ENCODE measurements around the gene AKT3. TPM values are rescaled to one million over a fixed set of nuclear protein-coding genes. Genes with fewer than 3 reads are reported as not detected.

The AKT3 gene
- total and polyA plus RNA-seq, 2 of the 8 experiments (the other 6 are each of a cell fraction or from before 2014, with no cell fraction given), result 6.0 to 36.4 TPM

GRCh38 chr1:243733670-243734307 is 116.3 kb downstream of the AKT3 start:
- no peak overlapping the region for H3K9ac ChIP-seq (replicated peaks in 1 of 4; ENCODE audit: extremely low read depth in 1 of 4, low read depth in 3 of 4, low read length in 3 of 4)
- H3K56ac ChIP-seq (replicated peaks; ENCODE audit: insufficient read length, low read depth, low read length), result no peak overlapping the region
- no peaks in the 10 kb centered on the region for H3K79me1 ChIP-seq (ENCODE audit: low read depth, low read length)
- no peak overlapping the region for H2BK12ac ChIP-seq (ENCODE audit: low read depth, low read length)
- H3K9me3 ChIP-seq (ENCODE audit: insufficient read depth in 2 of 2, low read depth in 1 of 2, low read length in 1 of 2), result no peaks in the 10 kb centered on the region; a peak in 1 of 4 replicates
- ChIA-PET CTCF (ENCODE audit: partially characterized antibody) (interaction anchor here (1.2 to 2.6 kb wide), 5 partner anchors 9 to 258 kb away, joined by 3 to 14 read pairs (median 5); no protein-coding TSS in a partner anchor), POLR2A (ENCODE audit: partially characterized antibody) (no interaction called here)
- WGBS, 2 experiments (ENCODE audit: extremely low coverage in 1 of 2, insufficient coverage in 1 of 2, insufficient read length in 1 of 2, insufficient replicate concordance in 2 of 2, low coverage in 1 of 2, low lambda C conversion rate in 2 of 2, missing lambda C conversion rate in 1 of 2), result 80% methylated on average over 1 of the region's 1 CpG; no CpG with 5 or more reads in 1 of the 2 experiments
- no peaks in the 10 kb centered on the region for H3K36me3 ChIP-seq (ENCODE audit: control insufficient read depth in 2 of 4, insufficient read depth in 4 of 4, low read length in 3 of 4)
- H3K23ac ChIP-seq (ENCODE audit: insufficient read length), result no peak overlapping the region
- no peak overlapping the region for H2BK120ac ChIP-seq (replicated peaks; ENCODE audit: low read depth, low read length)
- H3K14ac ChIP-seq (ENCODE audit: insufficient read length), result no peak overlapping the region
- no peak overlapping the region for H3K18ac ChIP-seq (ENCODE audit: extremely low read depth, low read length)
- no peak overlapping the region for H2BK15ac ChIP-seq (ENCODE audit: low read length)
- no peak overlapping the region for H3K4me3 ChIP-seq (ENCODE audit: extremely low read depth in 1 of 4, insufficient read depth in 2 of 4, low read depth in 3 of 4, low read length in 4 of 4)
- H4K8ac ChIP-seq (ENCODE audit: extremely low read depth, insufficient read depth, low read length), result no peak overlapping the region
- no peaks in the 10 kb centered on the region for H4K20me1 ChIP-seq (replicated peaks in 1 of 2; ENCODE audit: control insufficient read depth in 1 of 2, insufficient read depth in 2 of 2, low read length in 2 of 2)
- H3K79me2 ChIP-seq (ENCODE audit: control insufficient read depth in 1 of 2, insufficient read depth in 2 of 2, low read length in 2 of 2), result peaks cover 0 to 2% of the 10 kb centered on the region in 2 experiments; a peak in 1 of 4 replicates
- no peak overlapping the region for H4K91ac ChIP-seq (replicated peaks; ENCODE audit: insufficient read length, low read length)
- no peaks in the 10 kb centered on the region for H3K27me3 ChIP-seq (replicated peaks in 1 of 4; ENCODE audit: control insufficient read depth in 3 of 4, extremely low read depth in 1 of 4, insufficient read depth in 3 of 4, low read length in 3 of 4)
- no peak overlapping the region for H2AK5ac ChIP-seq (ENCODE audit: low read depth, low read length)
- no peak overlapping the region for H3K4ac ChIP-seq (replicated peaks; ENCODE audit: insufficient read length, low read depth, low read length)
- no peak overlapping the region for H2BK5ac ChIP-seq (ENCODE audit: low read depth, low read length)
- H2BK20ac ChIP-seq (ENCODE audit: low read length), result no peak overlapping the region
- H4K5ac ChIP-seq (ENCODE audit: insufficient read length, low read depth, low read length), result no peak overlapping the region
- H3K27ac ChIP-seq (ENCODE audit: low read depth, low read length), result no peak overlapping the region
- no peak for DNase-seq (ENCODE audit: low read depth in 1 of 2, low spot score in 2 of 2)
- no peak overlapping the region for H3K4me2 ChIP-seq (ENCODE audit: insufficient read depth in 1 of 2, low read depth in 2 of 2, low read length in 2 of 2)
- no peak overlapping the region for H2AFZ ChIP-seq (ENCODE audit: low read length)
- H3K23me2 ChIP-seq (ENCODE audit: low read depth, low read length), result no peaks in the 10 kb centered on the region
- peaks cover 0 to 21% (median 13%) of the 10 kb centered on the region in 4 experiments; a peak in 6 of 7 replicates for H3K4me1 ChIP-seq (replicated peaks in 1 of 4; ENCODE audit: control insufficient read depth in 3 of 4, insufficient read depth in 4 of 4, low read length in 3 of 4)
- FAIRE-seq, result no peak
- no peak for TF ChIP-seq RXRA (IDR thresholded peaks at IDR 0.05; ENCODE audit: insufficient read depth, low read depth, low read length)
- no peak for TF ChIP-seq NRF1 (IDR thresholded peaks at IDR 0.05; ENCODE audit: low read depth, low read length)
- TF ChIP-seq KDM5A (IDR thresholded peaks at IDR 0.05; ENCODE audit: low read length), result no peak
- no peak for TF ChIP-seq POU5F1 (IDR thresholded peaks at IDR 0.05; ENCODE audit: low read depth, low read length)
- no peak for TF ChIP-seq NANOG (IDR thresholded peaks at IDR 0.05; ENCODE audit: insufficient read depth, low read depth, low read length, poor library complexity, severe bottlenecking)
- no peak for TF ChIP-seq BCL11A (IDR thresholded peaks at IDR 0.05; ENCODE audit: low read depth in 2 of 2, low read length in 2 of 2)
- TF ChIP-seq ATF2 (IDR thresholded peaks at IDR 0.05; ENCODE audit: low read length), result no peak
- TF ChIP-seq SAP30 (IDR thresholded peaks at IDR 0.05; ENCODE audit: insufficient read depth, insufficient replicate concordance, low read length), result no peak
- no peak for TF ChIP-seq TCF12 (IDR thresholded peaks at IDR 0.05; ENCODE audit: low read depth, low read length)
- no peak for TF ChIP-seq ATF3 (IDR thresholded peaks at IDR 0.05; ENCODE audit: insufficient read depth, low read depth, low read length)
- no peak for TF ChIP-seq JUN (IDR thresholded peaks at IDR 0.05; ENCODE audit: low read depth, low read length)

Measured in H1 (cell line).